Suprapubic skin (tissue), 3 donors: ENCODE data around the gene SHROOM3.

Source experiments
- CTCF ChIP-seq, 2 donors: fragments of 200-600 bp in 1 of 2; fragments of 450-650 bp in 1 of 2; sonication (generic) in 1 of 2; IDR thresholded peaks; one replicate each; pipeline ENCODE4 v1.5.1; 2016 to 2019; ENCODE audit warnings: antibody characterized with exemption in 2 of 2, mild to moderate bottlenecking in 1 of 2, moderate library complexity in 1 of 2
- EP300 ChIP-seq: sonication (generic); formaldehyde crosslinking; IDR thresholded peaks from one replicate; pipeline ENCODE4 v1.6.1; 2017; ENCODE audit warnings: antibody characterized with exemption
- POLR2A ChIP-seq, 2 donors: fragments of 450-650 bp; IDR thresholded peaks; one replicate each; pipeline ENCODE4 v1.6.1; 2017; ENCODE audit warnings: antibody characterized with exemption in 2 of 2, mild to moderate bottlenecking in 2 of 2, moderate library complexity in 2 of 2

- no peak for TF ChIP-seq CTCF (IDR thresholded peaks at IDR 0.05)
- no peak for TF ChIP-seq EP300
- no peak for TF ChIP-seq POLR2A (IDR thresholded peaks at IDR 0.05)
Observed at GRCh38 chr4:76637712-76638361, 202.8 kb downstream of the SHROOM3 start.
